ENCODE measurements around the gene BCAS1. TPM values are rescaled to one million over a fixed set of nuclear protein-coding genes. Genes with fewer than 3 reads are reported as not detected.

The BCAS1 gene
- total and polyA plus RNA-seq, 10 of the 15 experiments (the other 5 are each of a cell fraction or from before 2014, with no cell fraction given), result 0.21 to 1.4 (median 0.55) TPM

- no peak for TF ChIP-seq ZBTB11 (CRISPR knock-in tag; IDR thresholded peaks at IDR 0.05)
- no peak for TF ChIP-seq ZNF384 (IDR thresholded peaks at IDR 0.05; ENCODE audit: borderline replicate concordance, low read depth, low read length)
- TF ChIP-seq BMI1 (IDR thresholded peaks at IDR 0.05; ENCODE audit: borderline replicate concordance), result no peak
- no peak for TF ChIP-seq NBN (IDR thresholded peaks at IDR 0.05)
- no peak for TF ChIP-seq NFYA (IDR thresholded peaks at IDR 0.05; ENCODE audit: borderline replicate concordance, low read depth, low read length)
- no peak for TF ChIP-seq POLR2AphosphoS2 (IDR thresholded peaks at IDR 0.05; ENCODE audit: low read depth, low read length)
- no peak for TF ChIP-seq NRF1 (conservative IDR thresholded peaks at IDR 0.05; ENCODE audit: low read depth, low read length)
- no peak for TF ChIP-seq FOXK2 (IDR thresholded peaks at IDR 0.05)
- no peak for TF ChIP-seq ATF3 (IDR thresholded peaks at IDR 0.05; ENCODE audit: borderline replicate concordance, extremely low read depth, low read depth, low read length)
- no peak for TF ChIP-seq KAT2A (conservative IDR thresholded peaks at IDR 0.05; ENCODE audit: control insufficient read depth, low read depth, low read length)
Measured at GRCh38 chr20:53964067-53964466, 106.3 kb downstream of the BCAS1 start (continued).
